ENCODE data around the gene SCLY.
A peak's percentile ranks its signal among the peaks of the same experiment; 100 is the strongest.

The SCLY gene

DNA sequence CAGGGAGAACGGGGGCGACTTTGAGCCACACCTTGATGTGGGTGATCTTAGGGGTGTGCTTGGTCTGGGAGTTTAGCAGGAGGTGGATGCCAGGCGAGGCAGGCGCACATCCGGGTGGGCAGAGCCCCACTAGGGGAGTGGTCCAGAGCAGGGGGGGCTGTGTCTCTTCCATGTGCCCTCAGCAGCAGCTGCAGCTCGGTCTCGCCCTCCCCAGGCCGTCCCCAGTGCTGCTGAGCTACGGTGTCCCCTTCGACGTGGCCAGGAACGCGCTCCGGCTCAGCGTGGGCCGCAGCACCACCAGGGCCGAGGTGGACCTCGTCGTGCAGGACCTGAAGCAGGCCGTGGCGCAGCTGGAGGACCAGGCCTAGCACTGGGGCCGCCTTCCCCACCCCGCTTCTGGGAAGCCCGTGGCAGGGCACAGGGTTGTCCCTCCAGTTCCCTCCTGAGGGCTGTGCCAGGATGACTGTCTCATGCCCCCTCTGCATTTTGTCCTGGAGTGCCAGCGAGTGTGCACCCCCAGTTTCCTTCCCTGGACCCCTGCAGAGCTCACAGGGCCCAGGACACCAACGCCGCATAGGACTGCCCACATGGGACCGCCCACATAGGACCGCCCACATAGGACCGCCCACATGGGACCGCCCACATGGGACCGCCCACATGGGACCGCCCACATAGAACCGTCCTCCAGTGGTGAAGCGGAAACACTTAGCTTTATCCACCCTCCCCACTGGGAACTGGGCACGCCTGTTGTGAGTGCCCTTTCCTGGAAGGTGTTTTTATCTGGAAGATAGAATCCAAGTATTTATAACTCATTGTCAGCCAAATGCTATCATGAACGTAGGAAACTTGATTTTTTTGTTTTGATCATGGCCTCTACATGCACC, 37.4 kb downstream of the SCLY start:
- DNase-seq (ENCODE audit: low spot score), result peak; percentile 55

GRCh38 chr2:238098901-238099713, 38.3 kb downstream of the SCLY start:
- no peak for DNase-seq (ENCODE audit: low spot score)

DNA sequence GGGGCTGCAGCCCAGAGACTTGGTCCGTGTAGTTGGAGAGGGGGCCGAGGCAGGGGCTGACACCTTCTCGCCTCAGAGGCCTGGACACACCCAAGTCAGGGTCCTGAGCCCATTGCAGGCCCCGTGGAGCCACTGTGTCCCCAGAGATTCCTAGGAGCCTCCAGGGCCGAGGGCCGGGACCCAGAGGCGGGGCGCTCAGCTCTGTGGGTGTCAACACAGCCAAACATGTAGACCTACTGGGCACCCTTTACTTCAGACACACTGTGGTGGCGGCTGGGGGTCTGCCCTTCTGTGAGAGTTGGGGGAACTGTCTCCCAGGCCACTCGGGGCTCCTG, 38.9 kb downstream of the SCLY start:
- no peak for DNase-seq (ENCODE audit: low spot score)

DNA sequence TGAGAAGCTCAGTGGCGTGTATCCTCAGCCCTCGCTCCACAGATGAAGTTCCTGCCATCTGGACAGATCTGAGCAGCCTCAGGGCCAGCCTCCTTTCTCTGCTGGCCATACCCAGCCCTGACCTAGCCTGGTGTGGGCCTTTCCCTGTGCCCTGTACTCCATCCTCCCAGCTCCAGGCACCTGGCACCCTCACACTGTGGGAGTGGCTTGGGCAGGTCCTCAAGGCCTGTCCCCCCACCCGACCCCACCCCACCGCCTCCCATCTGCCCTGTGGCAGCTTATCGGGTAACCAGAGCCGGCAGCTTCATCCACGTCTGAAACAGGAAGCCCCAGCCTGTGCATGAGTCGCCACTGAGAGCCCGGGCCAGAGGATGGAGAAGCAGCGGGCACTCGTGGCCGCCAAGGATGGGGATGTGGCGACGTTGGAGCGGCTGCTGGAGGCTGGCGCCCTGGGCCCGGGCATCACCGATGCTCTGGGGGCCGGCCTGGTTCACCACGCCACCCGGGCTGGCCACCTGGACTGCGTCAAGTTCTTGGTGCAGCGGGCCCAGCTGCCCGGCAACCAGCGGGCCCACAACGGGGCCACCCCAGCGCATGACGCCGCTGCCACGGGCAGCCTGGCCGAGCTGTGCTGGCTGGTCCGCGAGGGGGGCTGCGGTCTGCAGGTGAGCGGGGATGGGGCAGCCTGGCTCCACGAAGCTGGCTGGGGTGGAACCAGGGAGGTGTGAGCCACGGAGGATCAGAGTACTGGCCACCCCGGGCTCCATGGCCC, 39.4 kb downstream of the SCLY start, which contains the start of gene ESPNL:
TSS of gene ESPNL (plus strand) at position 292 of the 772 bp plus-strand sequence. CDS start at position 372, 80 bp downstream.
- DNase-seq (ENCODE audit: low spot score), result no peak

DNA sequence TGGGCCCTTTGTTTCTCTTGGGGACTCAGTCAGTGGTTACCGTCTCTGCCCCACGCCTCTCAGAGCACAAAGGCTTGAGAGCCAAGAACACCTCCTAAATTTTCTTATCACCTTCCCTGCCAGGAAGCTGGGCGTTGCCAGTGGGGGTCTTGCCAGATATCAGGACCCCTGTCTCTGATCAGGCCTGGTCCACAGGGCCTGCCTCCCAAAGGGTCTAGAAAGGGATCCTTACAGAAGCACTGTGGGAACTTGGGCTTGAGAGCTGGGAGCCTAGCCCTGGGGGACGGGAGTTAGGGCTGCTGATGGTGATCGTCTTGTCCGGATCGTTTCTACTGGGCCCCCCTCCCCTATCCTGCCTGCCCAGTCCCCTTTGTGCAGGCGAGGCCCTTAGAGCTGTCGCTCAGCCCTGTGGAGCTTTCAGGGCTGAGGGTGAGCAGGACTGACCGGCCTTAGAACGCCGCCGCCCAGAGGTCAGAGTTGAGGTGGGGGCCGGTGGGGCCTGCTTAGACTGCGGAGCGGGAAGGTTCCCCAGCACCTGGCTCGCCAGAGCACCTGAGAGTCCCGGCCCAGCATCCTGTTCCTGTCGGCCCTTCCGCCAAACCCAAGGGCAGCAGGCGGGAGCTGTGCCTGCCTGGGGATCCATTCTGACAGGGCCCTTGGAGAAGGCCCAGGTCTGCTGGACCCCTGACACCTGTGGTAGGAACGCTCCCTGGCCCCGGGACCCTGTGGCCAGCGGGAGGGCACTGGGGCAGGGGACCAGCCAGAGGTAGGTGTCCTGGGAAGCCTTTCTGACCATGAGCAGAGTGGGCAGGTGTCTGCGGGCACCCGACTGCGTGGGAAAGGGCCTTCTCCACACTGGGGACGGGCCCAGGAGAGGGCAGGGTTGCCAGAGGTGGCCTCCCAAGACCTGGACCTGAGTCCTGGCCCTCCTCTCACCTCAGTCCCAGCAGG, 40.3 kb downstream of the SCLY start:
- no peak for DNase-seq (ENCODE audit: low spot score)

DNA sequence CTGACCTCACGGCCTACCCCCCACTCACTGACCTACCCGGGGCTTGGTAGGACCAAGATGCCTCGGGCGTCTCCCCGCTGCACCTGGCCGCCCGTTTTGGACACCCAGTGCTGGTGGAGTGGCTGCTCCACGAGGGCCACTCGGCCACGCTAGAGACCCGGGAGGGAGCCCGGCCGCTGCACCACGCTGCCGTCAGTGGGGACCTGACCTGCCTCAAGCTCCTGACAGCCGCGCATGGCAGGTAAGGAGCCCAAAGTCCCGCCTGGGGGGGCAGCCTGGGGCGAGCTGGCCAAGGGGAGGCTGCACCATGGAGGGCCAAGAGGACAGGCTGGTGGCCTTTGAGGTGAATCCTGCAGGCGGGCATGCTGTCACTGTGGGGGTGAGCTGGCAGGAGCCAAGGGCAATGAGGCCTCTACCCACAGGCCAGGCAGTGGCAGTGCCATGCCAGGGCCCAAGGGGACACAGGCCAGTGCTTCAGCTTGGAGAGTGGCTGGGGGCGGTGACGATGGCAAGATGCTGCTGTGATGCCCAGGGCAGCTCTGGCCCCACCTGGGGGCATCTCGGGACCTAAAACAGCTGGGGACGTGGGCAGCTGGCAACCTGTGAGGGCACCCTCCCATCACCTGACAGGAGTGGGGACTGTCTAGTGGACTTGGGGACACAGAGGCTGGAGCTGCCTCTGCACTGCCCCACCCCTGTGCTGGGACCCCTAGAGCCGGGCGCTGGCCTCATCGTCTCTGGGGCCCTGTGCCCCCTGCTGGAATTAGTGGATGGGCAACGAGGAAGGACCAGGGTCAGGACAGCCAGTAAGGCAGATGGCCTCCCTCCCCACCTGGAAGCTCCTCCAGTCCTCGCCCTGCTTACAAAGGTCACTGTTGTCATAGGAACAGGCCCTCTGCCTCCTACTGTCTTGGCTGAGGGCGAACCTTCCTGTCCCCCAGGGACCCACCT, 41.4 kb downstream of the SCLY start:
- no peak for DNase-seq (ENCODE audit: low spot score)

- no peak for DNase-seq (ENCODE audit: low spot score)
Measured at GRCh38 chr2:238102865-238103264, 42.1 kb downstream of the SCLY start.

- DNase-seq (ENCODE audit: low spot score), result no peak
Measured at GRCh38 chr2:238103465-238104225, 42.8 kb downstream of the SCLY start.

DNA sequence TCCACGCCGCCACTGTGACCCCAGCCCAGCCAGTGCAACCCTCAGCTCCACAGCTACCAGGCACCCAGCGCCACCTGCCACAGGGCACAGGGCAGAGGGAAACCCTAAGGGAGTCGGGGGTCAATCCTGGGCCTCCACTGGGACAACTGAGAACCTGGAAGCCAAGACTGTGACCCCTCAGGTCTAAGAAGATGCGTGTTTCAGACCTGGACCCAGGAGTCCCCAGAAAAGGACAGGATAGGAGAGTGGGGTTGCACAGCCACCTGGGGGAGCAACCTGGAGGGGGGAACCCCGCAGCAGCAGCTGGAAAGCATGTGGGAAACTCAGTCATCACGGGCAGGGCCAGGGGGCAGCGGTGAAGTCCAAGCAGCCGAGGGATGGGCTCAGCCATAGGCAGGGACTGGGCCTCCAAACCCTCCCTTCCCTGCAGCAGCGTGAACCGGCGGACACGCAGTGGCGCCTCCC, 43.5 kb downstream of the SCLY start:
- DNase-seq (ENCODE audit: low spot score), result no peak

- no peak for DNase-seq (ENCODE audit: low spot score)
Measured at GRCh38 chr2:238104691-238105371, 44.0 kb downstream of the SCLY start.

GRCh38 chr2:238105506-238106338, 44.9 kb downstream of the SCLY start:
- DNase-seq (ENCODE audit: low spot score), result no peak

GRCh38 chr2:238106339-238106697, 45.5 kb downstream of the SCLY start:
- no peak for DNase-seq (ENCODE audit: low spot score)

DNA sequence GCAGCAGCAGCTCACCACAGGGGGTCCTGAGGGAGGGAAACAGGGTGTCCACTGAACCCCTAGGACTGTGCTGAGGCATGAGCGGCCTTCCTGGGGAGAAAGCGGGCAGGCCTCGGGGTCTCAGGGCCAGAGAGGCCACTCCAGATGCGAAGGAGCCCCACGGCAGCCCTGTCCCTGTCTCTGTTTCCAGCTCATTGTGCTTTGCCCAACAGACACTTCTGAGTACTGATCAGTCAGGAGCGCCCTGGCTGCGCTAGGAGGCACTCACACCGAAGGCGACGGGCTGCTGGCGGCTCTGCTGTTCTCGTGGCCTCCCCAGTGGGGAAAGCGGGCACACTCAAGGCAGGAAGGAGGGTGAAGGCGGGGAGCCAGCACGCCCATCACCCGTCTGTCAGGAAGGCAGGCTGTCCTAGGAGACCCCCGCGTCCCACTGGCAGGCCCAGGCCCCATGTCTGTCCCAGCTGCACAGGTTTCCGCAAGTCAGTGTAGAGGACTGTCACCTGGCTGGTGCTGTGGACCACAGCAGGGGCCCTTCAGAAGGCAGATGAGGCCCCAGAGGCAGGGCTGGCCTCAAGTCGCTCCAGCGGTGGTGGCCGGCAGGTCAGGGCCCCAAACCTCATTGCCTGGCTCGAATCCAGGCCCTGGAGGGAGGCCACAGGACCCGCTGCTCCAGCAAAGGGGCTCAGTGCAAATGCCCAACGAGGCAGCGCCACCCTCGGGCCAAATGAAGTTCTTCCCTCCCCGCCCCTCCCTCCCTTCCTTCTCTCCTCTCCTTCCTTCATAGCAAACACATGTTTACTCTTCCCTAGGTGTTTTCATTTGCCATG, 46.1 kb downstream of the SCLY start:
- no peak for DNase-seq (ENCODE audit: low spot score)

GRCh38 chr2:238107525-238108422, 47.0 kb downstream of the SCLY start:
- DNase-seq (ENCODE audit: low spot score), result no peak

GRCh38 chr2:238108423-238109183, 47.8 kb downstream of the SCLY start:
- no peak for DNase-seq (ENCODE audit: low spot score)
